SIG-M5 treated with dmso at 0.1 percent for 504 hours (cell line): Measurements from ENCODE around the gene SPDYC.

Experiments used
- DNase-seq: peaks from one replicate; lab custom pipeline; 2025; ENCODE audit not compliant: unreplicated experiment; lab: John Stamatoyannopoulos, UW

Gene SPDYC, protein sequence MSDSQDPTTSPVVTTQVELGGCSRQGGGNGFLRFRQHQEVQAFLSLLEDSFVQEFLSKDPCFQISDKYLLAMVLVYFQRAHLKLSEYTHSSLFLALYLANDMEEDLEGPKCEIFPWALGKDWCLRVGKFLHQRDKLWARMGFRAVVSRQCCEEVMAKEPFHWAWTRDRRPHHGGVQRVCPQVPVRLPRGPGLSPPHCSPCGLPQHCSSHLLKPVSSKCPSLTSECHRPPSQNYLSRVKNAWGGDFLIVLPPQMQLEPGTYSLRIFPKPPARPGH

DNA sequence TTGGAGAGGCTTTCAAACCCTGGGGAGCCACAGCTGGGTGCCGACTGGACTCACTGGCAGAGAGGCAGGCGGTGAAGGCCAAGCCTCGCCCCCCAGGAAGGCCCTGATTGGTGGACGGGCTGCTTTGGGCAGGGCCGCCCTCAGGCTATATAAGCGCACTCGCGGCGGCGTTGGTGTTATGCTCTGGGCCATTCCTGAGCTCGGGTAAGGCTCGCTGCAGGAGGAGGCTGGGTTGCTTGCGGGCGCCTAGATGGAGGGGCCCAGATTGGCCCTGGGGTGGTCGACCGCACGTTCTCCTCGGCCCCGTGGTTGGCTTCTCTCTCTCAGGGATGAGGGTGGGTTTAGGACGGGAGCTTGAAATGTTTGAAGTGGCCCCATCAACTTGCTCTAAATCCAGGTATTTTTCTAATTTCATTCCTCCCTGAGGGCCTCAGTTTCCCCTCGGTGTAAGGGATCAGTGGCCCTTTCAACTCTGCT, at the start of gene SPDYC:
Gene SPDYC, plus strand, starts transcription at position 176 of the 477 bp plus-strand sequence. CDS start 1,125 bp downstream, outside the sequence.
- DNase-seq = no peak

DNA sequence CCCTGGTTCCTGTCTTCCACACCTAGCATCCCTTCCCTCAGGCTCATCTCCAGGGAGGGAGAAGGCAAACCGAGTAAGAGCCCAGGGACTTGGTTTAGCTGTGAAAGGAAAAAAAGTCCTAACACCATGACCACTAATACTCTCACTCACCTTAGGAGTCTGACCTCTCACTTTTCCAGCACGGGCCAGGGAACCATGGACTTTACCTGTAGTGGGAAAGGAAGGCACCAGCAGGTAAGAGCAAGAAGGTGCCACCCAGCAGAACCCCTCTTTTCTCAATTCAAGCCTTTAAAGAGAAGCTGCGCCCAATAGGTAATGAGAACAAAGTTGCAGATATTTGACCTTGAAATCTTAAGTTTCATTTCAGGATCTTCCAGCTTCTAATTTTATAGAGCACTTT, 49.2 kb upstream of the SPDYC start:
- no peak for DNase-seq

DNA sequence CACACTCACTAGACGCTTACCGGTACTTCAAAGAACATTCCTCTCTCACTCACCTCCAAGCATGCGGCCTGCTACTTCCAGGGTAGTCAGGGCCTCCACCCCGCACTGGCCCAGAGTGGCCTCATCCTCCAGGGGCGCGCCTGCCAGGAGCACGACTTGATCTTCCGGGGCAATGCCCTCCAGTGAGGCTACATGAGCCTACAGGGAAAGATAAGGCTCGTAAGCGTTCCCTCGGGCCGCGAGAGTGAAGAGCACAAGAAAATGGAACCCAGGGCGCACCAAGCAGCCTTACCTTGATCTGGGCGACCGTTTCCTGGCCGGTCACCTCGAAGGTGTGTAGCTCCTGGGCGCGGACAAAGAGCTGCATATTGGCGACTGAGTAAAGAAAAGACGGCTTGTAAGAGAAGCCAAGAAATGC, 48.6 kb upstream of the SPDYC start:
- DNase-seq = no peak

DNA sequence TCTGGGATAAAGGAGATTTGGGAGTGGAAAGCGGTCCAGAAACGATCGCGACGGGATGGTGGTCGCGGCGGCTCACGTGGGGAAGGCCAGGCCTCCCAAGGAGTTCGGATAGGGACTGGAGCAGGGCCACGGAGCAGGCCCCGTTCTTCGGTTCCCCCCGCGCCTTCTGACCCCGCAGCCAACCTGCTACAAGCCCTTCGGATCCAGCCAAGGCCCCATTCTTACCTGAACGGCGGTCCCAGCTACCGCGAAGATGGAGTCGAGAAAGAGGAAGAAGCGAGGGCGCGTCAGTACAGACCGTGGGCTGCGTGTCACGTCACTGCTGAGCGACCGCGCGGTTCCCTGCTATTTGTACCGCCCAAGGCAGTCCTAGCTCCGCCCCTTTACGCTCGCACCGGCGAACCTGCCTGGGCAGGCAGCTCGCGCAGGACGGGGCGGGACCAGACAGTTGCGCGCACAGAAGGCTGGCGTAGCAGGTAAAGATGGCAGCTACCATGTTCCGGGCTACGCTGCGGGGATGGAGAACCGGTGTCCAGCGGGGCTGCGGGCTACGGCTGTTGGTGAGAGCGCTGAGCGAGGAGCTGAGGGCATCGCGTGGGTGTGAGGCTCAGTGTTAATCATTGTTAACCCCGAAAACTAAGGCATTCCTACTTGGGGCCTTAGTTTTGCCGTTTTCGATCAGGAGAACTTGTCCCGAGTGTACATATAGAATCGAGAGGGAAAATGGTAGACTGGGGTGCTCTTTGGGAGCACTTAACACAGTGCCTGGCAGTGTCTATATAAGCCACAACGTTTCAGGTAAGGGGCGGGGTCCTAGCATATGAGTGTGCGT, 48.0 kb upstream of the SPDYC start, which contains the start of the genes FAU and MRPL49:
Gene FAU, minus strand, starts transcription at position 270 of the 832 bp plus-strand sequence. CDS start 321 bp downstream, outside the sequence.
Gene MRPL49, plus strand, starts transcription at position 457 of the 832 bp plus-strand sequence. Its CDS starts 26 bp downstream, at position 483.
- peak; percentile 98 for DNase-seq

DNA sequence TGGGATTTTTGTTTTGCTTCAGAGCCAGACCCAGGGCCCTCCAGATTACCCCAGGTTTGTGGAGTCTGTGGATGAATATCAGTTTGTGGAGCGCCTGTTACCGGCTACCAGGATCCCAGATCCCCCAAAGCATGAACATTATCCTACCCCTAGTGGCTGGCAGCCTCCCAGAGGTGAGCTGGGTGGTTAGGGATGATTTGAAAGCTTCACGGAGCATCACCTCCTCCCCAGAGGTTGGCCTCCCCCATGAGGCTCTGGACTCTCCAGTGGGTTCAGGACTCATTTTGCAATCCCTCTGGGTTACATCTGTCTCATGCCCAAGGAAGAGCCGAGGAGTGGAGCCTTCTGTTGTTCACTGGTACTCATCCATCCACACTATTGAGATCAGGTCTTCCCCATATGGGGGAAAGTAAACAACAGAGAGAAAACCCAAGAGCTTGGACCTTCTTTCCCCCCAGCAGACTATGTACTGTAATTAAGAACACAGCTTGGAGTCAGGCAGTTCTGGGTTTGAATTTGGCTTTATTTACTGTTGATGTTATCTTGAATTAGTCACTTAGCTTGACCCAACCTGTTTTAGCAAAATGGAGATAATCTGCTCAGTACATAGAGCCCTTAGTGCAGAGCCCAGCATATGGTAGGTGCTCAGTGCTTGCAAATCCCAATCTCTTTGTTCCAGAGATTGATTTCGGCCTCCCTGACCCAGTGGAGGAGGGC, 45.4 kb upstream of the SPDYC start:
- no peak for DNase-seq

DNA sequence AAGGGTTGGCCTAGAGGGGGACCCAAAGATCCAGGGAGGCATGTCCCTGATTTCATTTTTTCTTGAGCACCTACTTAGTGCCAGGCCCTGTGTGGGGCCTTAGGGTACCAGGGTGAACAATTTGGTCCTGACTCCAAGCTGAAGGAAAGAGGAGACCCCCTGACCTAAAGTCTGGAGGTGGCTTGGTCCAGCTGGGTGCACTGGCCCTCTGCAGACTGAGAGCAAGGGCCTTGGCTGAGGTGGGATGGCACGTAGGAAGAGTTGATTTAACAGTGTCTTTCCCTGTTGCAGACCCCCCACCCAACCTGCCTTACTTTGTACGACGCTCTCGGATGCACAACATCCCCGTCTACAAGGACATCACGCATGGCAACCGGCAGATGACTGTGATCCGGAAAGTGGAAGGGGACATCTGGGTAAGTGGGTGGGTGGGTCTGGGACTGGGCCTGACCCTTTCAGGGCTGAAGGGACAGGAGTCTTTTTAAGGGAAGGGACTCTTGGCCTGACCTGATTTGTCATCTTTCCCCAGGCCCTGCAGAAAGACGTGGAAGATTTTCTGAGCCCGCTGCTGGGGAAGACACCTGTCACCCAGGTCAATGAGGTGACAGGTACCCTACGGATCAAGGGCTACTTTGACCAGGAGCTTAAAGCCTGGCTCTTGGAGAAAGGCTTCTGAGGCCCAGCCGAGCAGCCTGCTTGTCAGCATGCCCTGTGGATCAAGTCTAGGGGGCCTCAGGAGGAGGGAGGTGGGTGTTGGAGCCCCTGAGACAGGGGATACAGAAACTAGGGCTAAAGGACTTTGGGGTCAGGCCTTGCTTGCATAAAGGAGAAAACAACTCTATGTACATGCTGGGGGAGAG, 44.6 kb upstream of the SPDYC start:
- no peak for DNase-seq

DNA sequence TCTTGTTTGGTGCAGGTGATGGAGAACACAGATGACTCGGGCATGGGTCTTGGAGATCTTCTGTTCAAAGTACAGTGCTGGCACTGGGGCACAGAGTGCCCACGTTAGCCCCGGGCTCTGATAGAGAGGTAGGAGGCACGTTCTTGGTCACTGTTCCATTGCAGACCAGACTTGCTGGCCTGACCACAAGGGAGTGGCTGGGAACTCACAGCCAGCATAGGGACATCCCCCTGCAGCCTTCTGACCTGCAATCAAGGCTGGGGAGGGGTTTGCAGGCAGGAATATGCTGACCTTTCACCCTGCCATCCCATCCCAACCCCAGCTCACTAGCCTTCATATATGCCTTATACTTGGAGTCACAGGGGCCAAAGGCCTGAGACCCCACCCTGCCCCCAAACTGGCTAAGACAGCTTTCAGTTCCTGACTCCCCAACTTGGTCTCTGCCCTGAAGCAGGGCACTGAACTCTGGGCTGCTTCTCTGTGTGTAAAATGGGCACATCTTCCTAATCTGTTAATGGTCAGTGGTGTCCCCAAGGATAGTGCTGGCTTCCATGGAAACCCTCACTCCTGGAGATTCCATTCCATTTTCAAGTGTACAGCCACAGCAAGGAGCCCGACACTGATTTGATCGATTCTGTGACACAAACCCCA, 43.3 kb upstream of the SPDYC start:
- no peak for DNase-seq

DNA sequence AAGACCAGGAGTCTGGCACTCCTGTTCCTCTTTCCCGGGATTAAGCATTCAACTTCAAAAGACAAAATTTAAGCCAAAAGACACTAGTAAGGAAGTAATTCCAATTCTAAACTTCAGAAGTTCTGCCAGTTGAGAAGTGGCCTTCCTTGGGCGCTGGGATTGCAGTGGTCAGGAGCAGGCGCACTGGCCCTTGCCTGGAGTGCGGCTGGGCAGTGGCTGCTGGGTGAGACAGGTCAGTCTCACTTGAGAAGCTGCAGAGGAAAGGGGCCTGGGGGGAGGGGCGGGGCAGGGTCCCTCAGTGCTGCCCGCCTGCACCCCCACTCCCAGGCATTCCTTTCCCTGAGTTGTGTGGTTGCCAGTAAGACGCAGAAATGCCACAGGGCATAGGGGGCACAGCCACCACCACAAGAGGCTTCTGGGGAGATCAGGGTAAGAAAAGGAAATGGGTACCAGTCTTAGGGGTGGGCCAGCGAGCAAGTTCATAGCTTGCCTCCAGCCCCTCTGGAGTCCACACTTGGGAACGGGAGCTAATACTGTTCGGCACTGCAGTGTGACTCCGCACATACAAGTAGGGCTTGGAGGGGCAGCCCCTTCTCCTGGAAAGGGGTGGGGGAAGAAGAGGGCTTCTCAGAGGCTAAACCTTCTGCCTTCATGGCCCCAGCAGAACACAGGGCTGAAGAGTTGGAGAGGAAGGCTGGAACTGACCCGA, 42.4 kb upstream of the SPDYC start:
- no peak for DNase-seq

DNA sequence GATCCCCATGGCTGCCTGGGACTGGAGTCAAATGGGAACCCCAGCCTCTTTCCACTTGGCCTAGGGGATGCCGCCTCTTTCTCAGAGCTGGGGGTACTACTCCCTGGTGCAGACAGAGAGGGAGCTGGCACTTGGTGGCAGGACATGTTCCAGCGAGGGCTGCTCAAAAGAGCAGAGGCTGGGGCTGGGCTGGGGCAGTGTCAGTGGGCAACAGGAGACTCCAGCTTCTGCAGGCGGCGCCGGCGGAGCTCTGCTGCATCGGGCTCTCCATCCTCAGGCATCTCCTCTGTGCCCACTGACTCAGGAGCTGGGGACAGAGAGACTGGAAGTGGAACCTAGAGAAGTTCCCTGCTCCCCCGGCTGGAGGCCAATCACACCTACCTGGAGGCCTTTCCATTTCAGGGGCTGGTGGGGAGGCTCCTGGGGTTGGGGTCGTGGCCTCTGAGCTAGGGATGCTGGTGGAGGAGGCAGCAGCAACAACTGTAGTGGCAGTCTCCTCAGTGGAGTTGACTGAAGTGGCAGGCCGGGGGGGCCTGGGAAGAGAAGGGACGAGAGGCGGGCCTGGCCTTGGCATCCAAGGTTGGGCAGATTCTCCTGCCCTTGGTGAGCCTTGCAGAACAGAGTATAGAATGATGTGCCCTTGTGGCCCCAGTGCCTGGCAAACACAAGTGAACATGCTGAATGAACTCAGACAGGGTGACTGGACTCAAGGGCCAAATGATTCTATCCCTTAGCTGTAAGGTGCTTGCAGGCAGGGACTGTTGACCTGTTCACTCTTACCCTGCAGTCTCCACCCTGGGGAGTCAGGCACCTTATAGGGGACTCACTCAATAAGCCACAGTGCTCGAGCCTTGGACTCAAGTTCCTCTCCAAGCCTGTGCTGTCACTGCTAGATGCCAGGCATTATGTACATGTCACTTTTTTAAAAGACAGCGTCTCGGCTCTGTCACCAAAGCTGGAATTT, 41.6 kb upstream of the SPDYC start:
- DNase-seq = no peak

DNA sequence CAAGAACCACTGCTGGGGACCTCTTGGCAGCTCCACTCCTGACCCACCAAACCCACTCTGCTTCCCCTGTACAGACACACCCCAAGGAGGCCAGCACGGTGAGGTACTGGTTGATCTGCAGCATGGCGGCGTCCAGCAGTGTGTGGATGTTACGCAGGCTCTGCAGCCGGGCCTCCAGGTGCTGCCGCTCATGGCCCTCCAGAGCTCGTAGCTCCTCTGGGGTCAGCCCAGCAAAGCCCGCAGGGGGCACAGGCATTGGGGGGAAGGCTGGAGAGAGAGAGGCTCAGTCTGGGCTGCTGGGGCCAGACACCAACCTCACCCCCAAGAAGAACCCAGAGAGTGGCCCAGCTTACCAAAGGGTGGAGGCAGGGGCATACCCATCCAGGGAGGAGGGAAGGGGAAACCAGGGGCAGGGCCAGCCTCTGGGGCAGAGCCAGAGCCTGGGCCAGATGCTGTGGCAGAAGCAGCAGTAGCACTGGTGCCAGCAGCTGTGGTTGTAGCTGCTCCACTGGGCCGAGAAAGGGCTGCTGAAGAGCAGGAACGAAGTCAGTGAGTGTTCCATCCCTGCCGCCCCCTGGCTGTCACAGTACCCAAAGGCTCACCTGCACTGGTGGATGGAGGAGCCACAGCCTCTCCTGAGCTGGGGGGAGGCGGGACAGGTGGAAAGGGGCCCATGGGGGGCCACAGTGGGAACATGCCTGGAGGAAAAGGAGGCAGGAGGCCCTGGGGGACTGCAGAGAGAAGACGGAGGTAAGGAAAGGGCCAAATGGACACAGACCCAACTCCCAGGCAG, 40.2 kb upstream of the SPDYC start:
- no peak for DNase-seq

DNA sequence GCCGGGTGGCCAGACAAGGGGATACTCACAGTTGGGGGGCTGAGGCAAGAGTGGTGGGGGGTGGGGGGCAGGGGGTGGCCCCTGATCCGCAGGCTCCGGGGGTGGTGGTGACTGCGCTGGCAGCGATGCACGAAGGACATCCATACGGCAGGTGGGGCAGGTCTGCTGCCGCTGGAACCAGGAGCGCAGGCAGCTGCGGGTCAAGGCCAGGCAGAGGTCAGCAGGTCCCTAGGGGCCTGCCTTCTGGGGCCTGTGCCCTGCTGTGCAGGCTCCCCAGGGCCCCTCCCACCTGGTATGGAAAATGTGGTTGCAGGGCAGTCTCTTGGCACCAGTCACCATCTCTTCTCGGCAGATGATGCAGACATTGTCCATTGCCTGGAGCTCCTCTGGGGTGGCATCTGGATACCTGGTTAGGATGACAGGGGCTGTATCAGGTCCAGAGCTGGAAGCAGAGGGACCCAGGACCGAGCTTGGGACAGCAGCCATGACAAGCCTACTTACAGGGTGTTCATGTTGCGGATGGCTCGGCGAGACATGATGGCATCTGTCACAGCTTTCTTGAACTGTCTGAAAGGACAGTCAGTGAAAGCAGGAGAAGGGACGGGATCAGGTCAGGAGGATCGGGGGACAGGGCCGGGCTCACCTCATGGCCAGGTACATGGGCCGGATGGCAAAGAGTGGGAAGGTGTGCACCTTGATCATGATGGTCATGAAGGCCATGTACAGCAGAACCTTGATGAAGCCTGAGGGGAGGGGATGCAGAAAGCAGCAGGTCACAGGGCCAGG, 39.2 kb upstream of the SPDYC start:
- DNase-seq = no peak

DNA sequence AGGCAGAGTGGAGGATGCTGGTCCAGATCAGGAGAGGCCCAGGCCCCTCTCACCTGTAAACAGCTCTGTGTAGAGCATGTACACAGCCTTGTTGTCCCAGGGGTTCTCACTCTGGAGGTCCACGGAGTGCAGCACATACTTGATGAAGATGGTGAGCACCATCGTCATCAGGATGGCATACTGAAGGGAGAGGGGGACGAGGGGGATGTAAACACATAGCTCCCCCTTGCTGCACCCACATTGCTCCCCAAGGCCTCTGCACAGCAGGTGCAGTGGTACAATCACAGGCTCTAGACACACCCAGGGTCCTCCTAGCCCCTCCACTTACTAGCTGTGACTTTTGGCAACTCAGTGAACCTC, 38.6 kb upstream of the SPDYC start:
- no peak for DNase-seq

DNA sequence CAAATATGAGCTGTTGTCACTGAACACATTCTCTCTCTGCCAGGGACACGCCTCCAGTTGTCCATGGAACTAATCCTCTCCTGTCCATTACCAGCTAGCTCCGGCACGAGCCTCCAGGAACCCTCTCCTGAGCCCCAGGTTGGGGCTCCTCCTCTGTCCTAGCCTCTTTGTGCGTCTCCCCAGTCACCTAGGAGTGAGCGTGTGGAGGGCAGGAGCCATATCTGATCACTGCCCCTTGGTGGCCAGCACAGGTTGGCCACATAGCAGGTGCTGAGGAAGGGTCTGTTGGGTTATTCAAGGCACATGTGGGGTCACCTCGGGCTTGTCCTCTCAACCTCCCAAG, 38.2 kb upstream of the SPDYC start:
- DNase-seq = no peak

DNA sequence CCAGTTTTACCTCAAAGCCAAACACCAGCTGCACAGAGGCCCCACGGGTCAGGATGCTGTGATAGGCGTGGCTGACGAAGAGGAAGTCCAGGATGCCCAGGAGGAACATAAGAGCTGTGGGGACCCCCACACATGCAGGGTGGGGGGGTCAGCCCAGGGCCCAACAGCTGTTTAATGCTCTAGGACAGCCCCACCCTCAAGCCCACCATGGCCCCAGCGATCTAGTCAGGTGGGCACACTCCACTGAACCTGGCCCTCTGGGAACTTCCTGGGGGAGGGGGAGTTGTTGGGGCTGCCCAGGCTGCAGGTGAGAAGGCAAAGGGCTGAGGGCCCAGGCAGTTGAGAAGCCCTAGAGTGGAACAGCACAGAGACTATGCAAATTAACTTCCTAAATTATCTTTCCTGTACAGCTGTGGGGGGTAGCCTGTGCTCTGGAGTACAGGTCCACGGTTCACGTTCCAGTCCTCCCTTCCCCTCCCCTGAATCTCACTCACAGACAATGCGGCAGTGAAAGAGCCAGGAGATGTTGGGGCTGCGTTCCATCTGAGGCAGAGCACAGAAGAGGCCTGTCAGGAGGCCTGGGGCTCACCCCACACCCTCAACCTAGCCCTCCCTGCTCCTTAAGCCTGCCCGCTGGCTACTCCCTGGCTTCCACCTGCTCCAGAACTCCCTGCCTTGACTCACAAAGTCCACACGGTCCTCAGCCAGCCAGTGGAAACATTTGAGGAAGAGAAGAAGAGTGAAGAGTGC, 37.6 kb upstream of the SPDYC start:
- no peak for DNase-seq

DNA sequence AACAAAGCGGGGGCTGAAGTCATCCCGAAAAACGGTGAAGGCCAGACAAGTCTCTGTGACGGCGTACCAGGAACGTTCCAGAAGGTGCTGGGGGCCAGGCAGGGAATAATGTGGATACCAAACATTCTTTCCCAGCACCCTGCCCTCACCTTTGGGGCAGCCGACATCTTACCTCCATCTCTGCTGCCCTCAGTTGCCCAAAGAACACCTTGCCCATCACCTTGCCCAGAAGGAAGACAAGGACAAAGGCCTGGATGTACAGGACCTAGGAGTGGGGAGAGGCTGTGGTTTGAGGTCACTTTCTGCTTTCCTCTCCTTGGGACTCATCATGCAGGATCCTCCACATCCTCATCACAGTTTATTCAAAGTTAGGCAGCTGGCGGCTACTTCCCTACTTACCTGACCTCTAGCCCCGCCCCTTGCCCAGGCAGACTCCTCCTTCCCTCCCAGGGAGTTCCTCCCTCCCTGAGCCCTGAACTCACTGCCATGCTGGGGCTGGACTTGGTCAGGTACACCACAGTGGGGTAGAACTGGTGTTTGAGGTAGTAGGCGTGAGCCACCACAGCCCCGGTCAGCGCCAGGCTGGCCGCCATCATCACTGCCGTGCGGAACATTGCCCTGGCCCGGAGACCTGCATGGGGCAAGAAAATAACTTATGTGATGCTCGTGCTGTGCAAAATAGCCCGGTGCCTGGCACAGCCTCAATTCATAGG, 36.9 kb upstream of the SPDYC start:
- peak; percentile 75 for DNase-seq
